Activated naive CD4-positive, alpha-beta T cell treated with anti-CD3 and anti-CD28 coated beads, Interleukin-2, amount 10 ng/mL, durations not matched to agents 7 days and 5 days (primary cell): ENCODE measurements around the gene PTH2.
"Not testable (repeated sequence)": the region's sequence is repeated elsewhere in the genome, so short reads cannot be mapped to it uniquely, and the experiment has no call there.

Experiments used
- CTCF ChIA-PET: fragments of 350-600 bp; sonication (Branson Sonifier 250); formaldehyde crosslinking; loops from one replicate; lab custom pipeline; 2021; ENCODE audit warnings: antibody characterized with exemption; lab: Charles Lee
- DNase-seq: peaks from one replicate; pipeline ENCODE4 v3.0.0-alpha.2; 2020
- H3K27ac Mint-ChIP-seq: one replicate; pipeline ENCODE4 v1.8.0; 2021; ENCODE audit warnings: mild to moderate bottlenecking, moderate library complexity, mixed read lengths
- H3K27me3 Mint-ChIP-seq: one replicate; pipeline ENCODE4 v1.8.0; 2021; ENCODE audit warnings: mild to moderate bottlenecking, mixed read lengths
- H3K36me3 Mint-ChIP-seq: one replicate; pipeline ENCODE4 v1.8.0; 2021; ENCODE audit warnings: mixed read lengths
- H3K4me1 Mint-ChIP-seq: one replicate; pipeline ENCODE4 v1.8.0; 2021; ENCODE audit warnings: mixed read lengths
- H3K4me3 Mint-ChIP-seq: one replicate; pipeline ENCODE4 v1.8.0; 2021; ENCODE audit warnings: mild to moderate bottlenecking, moderate library complexity, mixed read lengths
- H3K9me3 Mint-ChIP-seq: one replicate; pipeline ENCODE4 v1.8.0; 2021; ENCODE audit warnings: mixed read lengths

Gene PTH2

GRCh38 chr19:49456326-49456725, 33.1 kb upstream of the PTH2 start:
- Mint-ChIP-seq H3K27ac (peak overlapping the region; percentile 33), H3K9me3 (no peaks in the 10 kb centered on the region), H3K27me3 (no peaks in the 10 kb centered on the region), H3K4me1 (peaks cover 48% of the 10 kb centered on the region), H3K4me3 (peak overlapping the region; percentile 10), H3K36me3 (peaks cover 35% of the 10 kb centered on the region)
- CTCF ChIA-PET = interaction anchor here (0.9 to 1.4 kb wide), 2 partner anchors 13 to 14 kb away, joined by 3 read pairs; no protein-coding TSS in a partner anchor
- no peak for DNase-seq

- Mint-ChIP-seq H3K4me1 (peaks cover 52% of the 10 kb centered on the region), H3K9me3 (no peaks in the 10 kb centered on the region), H3K36me3 (peaks cover 36% of the 10 kb centered on the region), H3K4me3 (peak overlapping the region; percentile 10), H3K27me3 (no peaks in the 10 kb centered on the region), H3K27ac (no peak overlapping the region)
- no peak for DNase-seq
- CTCF ChIA-PET = interaction anchor here (0.9 to 1.4 kb wide), 2 partner anchors 13 to 15 kb away, joined by 3 read pairs; no protein-coding TSS in a partner anchor
These were observed 32.5 kb upstream of the PTH2 start for GRCh38 chr19:49455773-49456172.

GRCh38 chr19:49453757-49454240, 30.6 kb upstream of the PTH2 start:
- Mint-ChIP-seq H3K27me3 (no peaks in the 10 kb centered on the region), H3K36me3 (peaks cover 41% of the 10 kb centered on the region), H3K4me3 (peak overlapping the region; percentile 97), H3K9me3 (no peaks in the 10 kb centered on the region), H3K4me1 (peaks cover 70% of the 10 kb centered on the region), H3K27ac (peak overlapping the region; percentile 99)
- DNase-seq = peak; percentile 50
- CTCF ChIA-PET = interaction anchor here (1.9 to 5.1 kb wide), 3 partner anchors 16 to 22 kb away, joined by 8 to 33 read pairs (median 9); partner anchors contain the start of gene FLT3LG

- peaks cover 76% of the 10 kb centered on the region for H3K4me1 Mint-ChIP-seq
These were observed 29.9 kb upstream of the PTH2 start, which contains the start of gene ALDH16A1 for GRCh38 chr19:49453013-49453756. Gene ALDH16A1, plus strand, starts transcription at chr19:49453225. Its CDS starts 107 bp downstream, at chr19:49453332.

GRCh38 chr19:49451430-49452181, 28.4 kb upstream of the PTH2 start, which contains the start of gene PIH1D1:
Gene PIH1D1, minus strand, starts transcription at chr19:49451814. Its CDS starts 240 bp downstream, at chr19:49451574.
- Mint-ChIP-seq H3K4me3 (peak within 1 kb of the TSS; percentile 97), H3K27ac (peak within 1 kb of the TSS; percentile 99), H3K9me3 (no peaks in the 10 kb centered on the region), H3K27me3 (no peaks in the 10 kb centered on the region), H3K36me3 (peaks cover 55% of the 10 kb centered on the region), H3K4me1 (peaks cover 76% of the 10 kb centered on the region)
- peak; percentile 98 for DNase-seq
- CTCF ChIA-PET = interaction anchor here (0.8 to 5.1 kb wide), 7 partner anchors 9 to 233 kb away, joined by 3 to 33 read pairs (median 4); no protein-coding TSS in a partner anchor

More at GRCh38 chr19:49453013-49453756, 29.9 kb upstream of the PTH2 start, which contains the start of gene ALDH16A1:
- peak; percentile 98 for DNase-seq
- peak within 1 kb of the TSS; percentile 99 for H3K27ac Mint-ChIP-seq
- no peaks in the 10 kb centered on the region for H3K9me3 Mint-ChIP-seq
- no peaks in the 10 kb centered on the region for H3K27me3 Mint-ChIP-seq
- H3K4me3 Mint-ChIP-seq = peak within 1 kb of the TSS; percentile 97
- peaks cover 47% of the 10 kb centered on the region for H3K36me3 Mint-ChIP-seq
- CTCF ChIA-PET = interaction anchor here (1.9 to 5.1 kb wide), 3 partner anchors 17 to 23 kb away, joined by 8 to 33 read pairs (median 9); partner anchors contain the start of gene FLT3LG

- H3K4me1 Mint-ChIP-seq = peaks cover 75% of the 10 kb centered on the region
- H3K27me3 Mint-ChIP-seq = no peaks in the 10 kb centered on the region
- peaks cover 53% of the 10 kb centered on the region for H3K36me3 Mint-ChIP-seq
- peak overlapping the region; percentile 99 for H3K27ac Mint-ChIP-seq
- CTCF ChIA-PET = interaction anchor here (1.9 to 5.1 kb wide), 2 partner anchors 20 to 23 kb away, joined by 10 to 33 read pairs; no protein-coding TSS in a partner anchor
- no peak for DNase-seq
- H3K9me3 Mint-ChIP-seq = no peaks in the 10 kb centered on the region
- peak overlapping the region; percentile 97 for H3K4me3 Mint-ChIP-seq
These were observed 27.2 kb upstream of the PTH2 start for GRCh38 chr19:49450405-49450804.

- Mint-ChIP-seq H3K27ac (peak overlapping the region; percentile 68), H3K4me3 (peak overlapping the region; percentile 23), H3K4me1 (peaks cover 80% of the 10 kb centered on the region), H3K9me3 (no peaks in the 10 kb centered on the region), H3K36me3 (peaks cover 54% of the 10 kb centered on the region), H3K27me3 (peaks cover 6% of the 10 kb centered on the region)
- CTCF ChIA-PET = interaction anchor here (1.9 kb wide), 1 partner anchor 22 kb away, joined by 5 read pairs; no protein-coding TSS in a partner anchor
- DNase-seq = no peak
These were observed 25.2 kb upstream of the PTH2 start for GRCh38 chr19:49448432-49448786.

- peak overlapping the region; percentile 49 for H3K27ac Mint-ChIP-seq
- peaks cover 80% of the 10 kb centered on the region for H3K4me1 Mint-ChIP-seq
- no peak overlapping the region for H3K4me3 Mint-ChIP-seq
- peaks cover 54% of the 10 kb centered on the region for H3K36me3 Mint-ChIP-seq
- no peak for DNase-seq
- CTCF ChIA-PET = interaction anchor here (1.9 kb wide), 1 partner anchor 23 kb away, joined by 5 read pairs; no protein-coding TSS in a partner anchor
- H3K27me3 Mint-ChIP-seq = peaks cover 13% of the 10 kb centered on the region
- H3K9me3 Mint-ChIP-seq = no peaks in the 10 kb centered on the region
These were observed 24.5 kb upstream of the PTH2 start for GRCh38 chr19:49447485-49448431.

GRCh38 chr19:49445997-49446396, 22.8 kb upstream of the PTH2 start:
- CTCF ChIA-PET = interaction anchor here (1.0 to 2.6 kb wide), 4 partner anchors 24 to 124 kb away, joined by 3 to 14 read pairs (median 6); partner anchors contain the start of gene FLT3LG
- Mint-ChIP-seq H3K4me3 (no peak overlapping the region), H3K4me1 (peaks cover 79% of the 10 kb centered on the region), H3K27ac (no peak overlapping the region), H3K36me3 (peaks cover 48% of the 10 kb centered on the region), H3K27me3 (peaks cover 30% of the 10 kb centered on the region), H3K9me3 (no peaks in the 10 kb centered on the region)
- no peak for DNase-seq

GRCh38 chr19:49444100-49444700, 21.0 kb upstream of the PTH2 start:
- Mint-ChIP-seq H3K4me1 (peaks cover 69% of the 10 kb centered on the region), H3K27me3 (peaks cover 48% of the 10 kb centered on the region), H3K36me3 (peaks cover 33% of the 10 kb centered on the region), H3K27ac (peak overlapping the region; percentile 81), H3K4me3 (peak overlapping the region; percentile 81)
- DNase-seq, H3K9me3 Mint-ChIP-seq: not testable (repeated sequence)
- CTCF ChIA-PET = interaction anchor here (1.1 to 2.6 kb wide), 3 partner anchors 26 to 53 kb away, joined by 4 to 14 read pairs (median 7); no protein-coding TSS in a partner anchor

GRCh38 chr19:49443366-49444099, 20.3 kb upstream of the PTH2 start:
- DNase-seq = peak; percentile 95
- CTCF ChIA-PET = interaction anchor here (0.6 to 2.6 kb wide), 8 partner anchors 8 to 80 kb away, joined by 3 to 14 read pairs (median 4); partner anchors contain the start of genes DKKL1, GFY and PIH1D1
- Mint-ChIP-seq H3K4me3 (peak overlapping the region; percentile 81), H3K27me3 (peaks cover 55% of the 10 kb centered on the region), H3K36me3 (peaks cover 27% of the 10 kb centered on the region), H3K4me1 (peaks cover 64% of the 10 kb centered on the region), H3K27ac (peak overlapping the region; percentile 81), H3K9me3 (no peaks in the 10 kb centered on the region)
